Thyroid gland (tissue), 4 donors: ENCODE data around the gene NALCN.

Experiments
- CTCF ChIP-seq, 6 experiments: fragments of 200-600 bp in 3 of 6; fragments of 450-650 bp in 3 of 6; sonication (generic) in 3 of 6; IDR thresholded peaks; one replicate each; pipeline ENCODE4 v1.5.1; 2016 to 2019; ENCODE audit warnings: antibody characterized with exemption in 6 of 6, mild to moderate bottlenecking in 2 of 6, inconsistent platforms in 1 of 6, moderate library complexity in 1 of 6
- POLR2A ChIP-seq, 2 donors: fragments of 450-650 bp; IDR thresholded peaks; one replicate each; pipeline ENCODE4 v1.6.1; 2017; ENCODE audit warnings: antibody characterized with exemption in 2 of 2, mild to moderate bottlenecking in 2 of 2, moderate library complexity in 1 of 2

GRCh38 chr13:101144808-101145419, 271.4 kb downstream of the NALCN start:
- TF ChIP-seq CTCF (IDR thresholded peaks at IDR 0.05) = peak; percentile 37 to 83 (median 69)
- TF ChIP-seq POLR2A (IDR thresholded peaks at IDR 0.05) = no peak
